NCI-H128 (cell line): ENCODE measurements around the gene DPH2.

ENCODE experiments used
- DNase-seq: peaks from one replicate; lab custom pipeline; 2025; ENCODE audit not compliant: unreplicated experiment; lab: John Stamatoyannopoulos, UW

DPH2 gene

DNA sequence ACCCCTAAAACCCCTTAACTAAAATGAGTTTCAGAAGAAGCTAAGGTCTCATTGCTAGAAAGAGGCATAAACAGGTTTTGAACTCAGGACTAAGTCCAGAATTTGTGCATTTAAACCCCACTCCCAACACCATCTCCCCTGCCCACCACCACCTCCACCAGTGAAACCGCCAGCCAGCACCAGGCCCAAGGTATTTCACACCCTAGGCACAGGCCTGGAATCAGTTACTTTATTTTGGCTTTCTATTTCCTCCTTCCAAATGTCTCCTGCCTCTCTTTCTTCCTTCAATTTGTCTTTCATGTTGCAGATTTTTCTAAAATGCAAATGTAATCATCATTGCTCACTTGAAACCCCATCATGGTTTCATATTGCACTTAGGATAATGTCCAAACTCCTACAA is 24.9 kb upstream of the DPH2 start:
- no peak for DNase-seq

DNA sequence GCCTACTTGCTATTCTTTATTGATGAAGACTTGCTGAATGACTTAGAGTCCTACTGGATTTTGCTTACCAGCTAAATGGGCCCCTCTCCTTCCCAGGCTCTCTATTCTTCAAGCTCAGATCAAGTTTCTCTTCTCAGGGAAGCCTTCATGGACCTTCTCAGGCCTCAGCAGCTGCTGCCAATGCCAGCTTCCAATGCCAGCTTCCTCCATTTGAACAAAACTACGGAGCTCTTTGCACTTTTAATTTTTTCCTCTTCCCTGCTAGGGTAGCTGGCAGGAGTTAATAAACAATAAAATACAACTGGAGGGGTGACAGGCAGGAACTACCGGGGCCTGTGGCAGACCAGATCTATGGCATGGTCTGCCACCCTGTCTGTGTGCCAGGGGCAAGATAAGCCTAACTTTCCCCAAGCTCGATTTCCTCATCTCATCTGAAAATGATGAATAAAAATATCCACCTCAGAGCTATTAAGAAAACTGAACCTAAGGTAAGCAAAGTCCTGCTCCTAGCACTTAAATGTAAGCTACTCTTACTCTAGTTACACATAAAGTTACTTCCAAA is 24.1 kb upstream of the DPH2 start:
- no peak for DNase-seq

DNA sequence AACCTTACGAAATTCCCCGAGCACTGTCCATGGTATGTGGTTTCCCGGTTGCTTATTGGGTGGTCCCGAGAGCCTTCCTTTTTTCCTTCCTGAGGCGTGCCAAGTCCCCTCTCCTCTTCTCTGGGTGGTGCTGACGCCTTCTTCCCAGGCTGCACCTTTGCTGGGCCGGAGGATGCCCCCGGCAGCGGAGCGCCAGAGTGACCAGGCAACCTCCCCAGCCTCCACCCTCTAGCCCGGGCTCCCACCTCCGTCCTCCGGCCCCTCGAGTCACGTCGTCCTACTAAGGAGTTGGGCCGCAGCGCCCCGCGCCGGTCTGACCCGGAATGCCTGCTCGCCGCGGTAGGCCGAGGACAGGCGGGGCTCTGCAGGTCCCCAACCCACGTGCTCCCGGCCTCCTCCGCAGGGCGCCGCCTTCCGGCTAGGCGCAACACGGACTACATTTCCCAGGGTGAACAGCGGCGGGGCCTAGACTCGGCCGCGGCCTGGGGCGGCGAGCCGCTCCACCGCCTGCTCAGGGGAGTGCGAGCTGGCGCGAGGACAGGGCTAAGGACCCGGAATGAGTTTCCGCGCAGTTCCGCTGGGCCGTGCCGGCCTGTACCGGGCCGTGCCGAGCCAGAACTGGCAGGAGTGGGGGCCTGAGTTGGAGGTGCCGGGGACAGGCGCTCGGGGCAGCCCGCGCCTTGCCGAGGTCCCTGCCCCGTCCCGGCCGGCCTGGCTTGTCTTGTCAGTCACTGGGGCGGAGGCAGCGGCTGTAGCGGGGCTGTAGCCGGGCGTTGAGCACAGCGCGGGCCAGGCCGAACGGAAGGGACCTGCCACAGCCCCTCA is 23.4 kb upstream of the DPH2 start, which contains the start of gene IPO13:
IPO13 (plus strand) TSS at position 715 of the 825 bp plus-strand sequence. CDS start 651 bp downstream, outside the sequence.
- DNase-seq, result peak; percentile 96

DNA sequence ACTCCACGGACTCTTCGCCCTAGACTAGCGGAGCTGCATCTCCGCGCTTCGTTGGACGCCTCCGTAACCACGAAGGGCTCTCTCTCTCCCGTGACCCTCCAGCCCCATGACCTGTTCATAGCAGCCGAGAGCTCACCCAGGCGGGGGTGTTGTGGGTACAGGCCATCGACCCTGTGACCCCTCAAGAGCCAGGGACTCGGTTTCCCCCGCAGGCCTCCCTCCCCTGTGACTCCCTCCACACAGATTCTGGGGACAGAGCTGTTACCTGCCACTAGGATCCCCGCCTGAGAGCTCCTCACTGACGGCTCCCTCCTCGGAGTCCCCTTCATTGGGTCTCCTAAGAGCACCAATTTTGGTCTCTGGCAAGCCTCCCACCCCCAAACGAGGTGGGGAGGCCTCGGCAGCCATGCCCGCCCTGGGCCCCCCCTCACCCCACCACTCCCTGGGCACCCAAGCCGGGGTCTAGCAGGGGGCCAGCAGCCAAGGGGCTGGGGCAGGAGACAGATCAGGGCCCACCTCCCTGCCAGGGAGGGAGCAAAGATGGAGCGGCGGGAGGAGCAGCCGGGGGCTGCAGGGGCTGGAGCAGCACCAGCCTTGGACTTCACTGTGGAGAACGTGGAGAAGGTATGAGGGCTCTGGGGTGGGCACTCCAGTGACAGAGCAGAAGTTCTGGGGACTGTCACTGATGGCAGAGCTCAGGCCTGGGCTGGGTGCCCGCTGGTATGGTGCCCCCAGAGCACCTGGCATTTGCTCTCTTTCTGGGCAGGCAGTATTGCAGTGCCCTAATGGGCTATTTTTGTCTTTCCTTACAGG is 22.5 kb upstream of the DPH2 start:
- DNase-seq, result no peak

DNA sequence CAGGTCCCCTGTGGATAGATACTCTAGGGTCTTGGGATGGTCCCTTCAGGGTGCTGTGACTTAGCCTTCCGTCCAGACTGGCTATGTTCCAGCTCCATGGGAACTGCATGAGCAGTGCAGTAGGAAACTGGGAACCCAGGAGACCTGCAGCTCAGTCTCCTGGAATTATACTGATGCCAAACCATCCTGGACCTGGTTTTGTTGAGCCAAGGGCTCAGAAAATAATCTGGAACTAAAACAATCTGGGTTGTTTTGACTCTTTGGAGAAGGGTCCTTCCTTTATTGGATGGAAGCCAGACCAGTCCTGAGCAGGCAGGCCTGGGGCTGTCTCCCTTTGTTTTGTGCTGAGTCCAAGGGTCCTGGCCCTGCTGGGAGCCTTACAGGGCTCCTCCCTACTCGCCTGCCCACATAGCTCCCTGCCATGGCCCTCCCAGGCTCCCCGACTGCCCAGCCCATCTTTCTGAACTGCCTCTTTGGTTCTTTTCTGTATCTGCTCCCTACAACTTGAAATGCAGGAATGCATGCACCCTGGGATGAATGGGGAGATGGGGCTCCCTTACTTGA is 21.9 kb upstream of the DPH2 start:
- DNase-seq, result no peak

DNA sequence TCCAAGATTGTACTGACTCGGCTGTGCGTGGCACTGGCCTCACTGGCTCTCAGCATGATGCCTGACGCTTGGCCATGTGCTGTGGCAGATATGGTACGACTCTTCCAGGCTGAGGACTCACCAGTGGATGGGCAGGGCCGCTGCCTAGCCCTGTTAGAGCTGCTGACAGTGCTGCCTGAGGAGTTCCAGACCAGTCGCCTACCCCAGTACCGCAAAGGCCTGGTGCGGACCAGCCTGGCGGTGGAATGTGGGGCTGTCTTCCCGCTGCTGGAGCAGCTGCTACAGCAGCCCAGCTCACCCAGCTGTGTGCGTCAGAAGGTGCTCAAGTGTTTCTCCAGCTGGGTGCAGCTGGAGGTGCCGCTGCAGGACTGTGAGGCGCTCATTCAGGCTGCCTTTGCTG is 20.1 kb upstream of the DPH2 start:
- no peak for DNase-seq

DNA sequence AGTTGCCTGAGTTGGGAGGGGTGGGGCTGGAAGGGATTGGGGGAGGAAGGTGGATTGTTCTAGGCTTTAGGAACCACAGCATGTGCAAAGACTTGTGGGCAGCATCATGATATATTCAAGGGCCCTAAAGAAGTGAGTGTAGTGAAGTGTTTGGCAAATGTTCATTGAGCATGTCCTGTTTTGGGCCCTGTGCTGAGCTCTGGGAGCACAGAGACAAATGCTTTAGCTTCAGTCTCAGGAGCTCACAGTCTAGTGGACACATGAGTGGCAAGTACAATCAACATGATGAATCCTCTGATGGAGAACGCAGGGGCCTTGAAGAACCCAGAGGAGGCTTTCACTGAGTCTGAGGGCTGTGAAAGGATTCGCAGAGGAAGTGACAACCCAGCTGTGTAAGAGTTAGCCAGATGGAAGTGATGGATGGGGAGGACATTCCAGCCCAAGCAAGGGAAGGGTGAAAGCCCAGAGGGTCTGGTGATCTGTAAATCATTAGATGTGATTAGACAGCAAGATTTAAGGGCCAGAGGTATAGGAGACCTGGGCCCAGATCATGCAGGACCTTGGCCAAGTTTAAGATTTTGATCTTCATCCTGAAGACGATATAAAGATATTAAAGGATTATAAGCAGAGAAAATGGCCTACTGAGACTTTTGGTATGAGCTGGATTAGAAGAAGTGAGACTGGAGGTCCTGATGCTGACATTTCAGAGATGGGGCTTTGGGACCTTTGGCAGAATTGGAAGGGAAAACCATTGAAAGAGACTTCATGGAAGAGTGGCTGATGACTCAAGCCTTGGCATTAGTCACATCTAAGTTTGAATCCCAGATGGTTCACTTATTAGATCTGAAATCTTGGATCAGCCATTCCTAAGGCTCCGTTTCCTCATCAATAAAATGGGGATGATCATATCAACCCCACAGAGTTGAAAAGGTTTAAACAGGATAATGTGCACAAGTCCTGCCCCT is 18.5 kb upstream of the DPH2 start:
- DNase-seq, result no peak

DNA sequence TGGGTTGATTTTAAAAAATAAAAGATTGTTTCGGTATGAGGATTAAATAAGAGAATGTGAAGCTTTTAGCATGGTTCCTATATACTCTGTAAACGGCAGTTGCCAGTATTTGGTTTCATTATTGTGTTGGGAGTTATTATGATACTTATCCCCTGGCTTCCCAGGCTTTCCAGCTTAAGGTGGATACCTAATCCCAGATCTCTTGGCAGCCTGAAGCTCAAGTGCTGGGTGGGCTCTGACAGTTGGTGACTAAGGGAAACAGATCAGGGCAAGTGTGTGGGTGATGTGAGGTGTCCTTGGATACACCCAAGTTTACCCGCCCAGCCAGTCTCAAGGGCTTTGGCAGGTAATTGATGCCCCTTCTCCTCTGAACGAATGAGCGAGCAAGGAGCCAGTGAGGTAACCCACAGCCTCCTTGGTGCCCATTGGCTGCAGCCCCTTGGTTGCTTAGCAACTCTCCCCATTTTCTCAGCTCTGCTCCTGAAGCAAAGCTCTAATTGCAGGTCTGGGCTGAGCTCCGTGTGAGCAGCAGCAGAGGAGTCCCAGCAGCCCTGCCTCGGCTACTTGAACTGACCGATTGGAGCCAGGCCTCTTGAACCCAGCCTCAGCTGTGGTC is 17.0 kb upstream of the DPH2 start:
- peak; percentile 96 for DNase-seq

DNA sequence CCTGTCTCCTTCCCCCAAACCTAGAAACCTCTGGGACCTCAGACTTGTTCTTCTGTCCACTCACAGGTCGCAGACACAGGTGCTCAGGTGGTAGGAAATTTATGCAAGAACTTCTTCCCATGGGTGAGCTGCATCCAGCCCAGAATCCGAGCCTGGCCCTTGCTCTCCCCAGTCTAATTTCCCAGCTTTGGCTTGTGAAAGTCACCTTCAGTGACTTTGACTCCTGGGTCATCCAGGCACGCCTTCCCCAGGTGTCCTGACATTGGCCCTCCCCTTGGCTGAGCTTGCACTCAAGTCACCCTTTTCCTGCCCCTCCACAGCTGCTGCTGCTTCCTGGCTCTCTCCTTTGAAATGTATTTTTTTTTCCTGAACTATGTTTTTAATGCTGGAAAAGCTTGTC is 16.4 kb upstream of the DPH2 start:
- DNase-seq, result no peak

DNA sequence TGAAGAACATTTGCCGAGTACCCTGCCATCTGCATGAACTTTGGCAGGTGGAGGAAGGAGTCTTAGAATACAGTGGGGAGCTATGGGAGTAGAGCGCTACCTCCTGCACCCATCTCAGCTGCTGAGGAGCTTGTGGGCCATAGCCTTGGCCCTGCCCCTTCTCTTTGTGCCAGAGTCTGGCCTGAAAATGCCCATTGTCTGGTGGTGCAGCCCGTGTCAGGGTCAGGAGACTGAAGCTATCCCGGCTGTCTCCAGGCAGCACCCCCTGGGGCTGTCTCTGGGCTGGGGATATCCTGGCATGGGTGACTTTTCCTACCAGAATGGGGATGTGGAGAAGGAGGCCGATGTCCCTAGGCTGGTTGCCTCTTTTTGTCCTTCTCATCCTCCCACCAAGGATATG is 15.8 kb upstream of the DPH2 start:
- DNase-seq, result no peak

DNA sequence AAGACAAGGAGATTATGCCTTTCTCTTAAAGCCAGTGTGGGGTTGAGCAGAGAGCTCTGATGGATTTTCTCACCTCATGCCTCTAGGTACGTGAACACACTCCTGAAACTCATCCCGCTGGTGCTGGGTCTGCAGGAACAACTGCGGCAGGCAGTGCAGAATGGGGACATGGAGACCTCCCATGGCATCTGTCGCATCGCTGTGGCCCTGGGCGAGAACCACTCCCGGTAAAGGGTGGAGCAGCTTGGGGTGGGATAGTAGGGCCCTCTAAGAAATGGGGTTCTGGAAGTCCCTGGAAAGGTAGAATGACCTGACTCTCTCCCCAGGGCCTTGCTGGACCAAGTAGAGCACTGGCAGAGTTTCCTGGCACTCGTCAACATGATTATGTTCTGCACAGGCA is 13.6 kb upstream of the DPH2 start:
- DNase-seq, result no peak

DNA sequence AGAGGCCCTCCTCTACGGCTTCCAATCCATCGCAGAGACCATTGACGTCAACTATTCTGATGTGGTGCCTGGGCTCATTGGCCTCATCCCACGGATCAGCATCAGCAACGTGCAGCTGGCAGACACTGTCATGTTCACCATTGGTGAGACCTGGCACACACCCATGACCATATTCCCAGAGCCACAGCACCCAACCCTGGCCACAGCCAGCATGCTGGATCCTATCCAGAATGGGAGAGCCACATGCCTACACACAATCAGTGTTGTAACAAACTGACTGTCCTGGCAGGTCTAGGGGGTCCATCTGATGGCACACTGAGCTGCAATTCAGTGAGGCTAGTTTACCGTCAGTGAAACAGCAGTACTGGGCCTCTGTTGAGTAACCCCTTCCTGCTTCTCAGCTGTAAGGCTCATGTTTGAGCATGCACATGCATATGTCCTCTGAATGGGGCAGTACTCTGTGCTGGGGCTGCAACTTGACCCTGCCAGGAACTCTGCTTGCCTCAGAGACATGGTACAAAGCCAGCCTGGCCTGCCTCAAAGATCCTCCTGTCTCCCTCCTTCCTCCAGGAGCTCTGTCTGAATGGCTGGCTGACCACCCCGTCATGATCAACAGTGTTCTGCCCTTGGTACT is 12.3 kb upstream of the DPH2 start:
- no peak for DNase-seq

DNA sequence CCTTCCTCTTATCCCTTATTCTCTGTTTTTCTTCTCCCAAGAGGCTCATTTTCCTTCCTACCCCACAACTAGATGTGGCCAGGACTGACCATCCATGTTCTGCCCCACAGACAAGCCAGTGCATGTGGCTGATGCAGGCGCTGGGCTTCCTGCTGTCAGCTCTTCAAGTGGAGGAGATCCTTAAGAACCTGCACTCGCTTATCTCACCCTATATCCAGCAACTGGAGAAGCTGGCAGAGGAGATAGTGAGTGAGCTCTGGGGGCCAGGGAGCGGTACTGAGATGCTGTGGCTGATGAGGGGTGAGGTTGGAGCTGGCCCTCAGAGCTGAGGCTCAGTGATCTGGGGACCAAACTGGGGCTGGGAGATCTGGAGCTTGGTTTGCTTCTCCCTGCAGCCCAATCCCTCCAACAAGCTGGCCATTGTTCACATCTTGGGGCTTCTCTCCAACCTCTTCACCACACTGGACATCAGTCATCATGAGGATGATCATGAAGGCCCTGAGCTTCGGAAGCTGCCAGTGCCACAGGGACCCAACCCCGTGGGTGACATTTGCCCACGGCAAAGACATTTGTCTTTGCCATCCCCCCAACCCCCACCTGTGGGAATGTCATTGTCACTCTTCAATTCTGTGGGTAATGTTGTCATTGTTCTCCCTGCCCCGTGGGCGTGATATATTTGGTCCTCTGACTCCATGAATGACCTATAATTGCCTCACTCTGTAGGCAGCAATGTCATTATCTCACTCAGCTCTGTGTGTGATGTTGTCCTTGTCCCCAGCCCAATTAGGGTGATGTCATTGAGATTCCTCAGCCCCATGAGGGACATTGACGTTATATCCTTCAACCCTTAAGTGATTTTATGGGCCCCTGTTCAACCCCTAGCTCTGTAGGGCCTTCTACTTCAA is 11.2 kb upstream of the DPH2 start:
- DNase-seq, result no peak

DNA sequence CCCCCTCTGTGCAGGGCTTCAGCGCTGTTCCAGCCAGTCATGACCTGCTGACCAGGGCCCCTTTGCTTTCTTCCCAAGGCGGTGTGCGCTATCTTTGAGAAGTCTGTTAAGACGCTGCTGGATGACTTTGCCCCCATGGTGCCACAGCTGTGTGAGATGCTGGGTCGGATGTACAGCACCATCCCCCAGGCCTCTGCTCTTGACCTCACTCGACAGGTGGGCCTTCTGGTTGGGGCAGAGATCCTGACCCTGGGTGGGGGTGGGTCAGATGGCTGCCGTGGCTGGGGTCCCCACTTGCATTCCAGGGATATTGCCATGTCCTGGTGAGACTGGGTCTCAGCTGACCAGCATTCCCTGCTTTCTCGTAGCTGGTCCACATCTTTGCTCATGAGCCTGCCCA is 9.0 kb upstream of the DPH2 start:
- no peak for DNase-seq

DNA sequence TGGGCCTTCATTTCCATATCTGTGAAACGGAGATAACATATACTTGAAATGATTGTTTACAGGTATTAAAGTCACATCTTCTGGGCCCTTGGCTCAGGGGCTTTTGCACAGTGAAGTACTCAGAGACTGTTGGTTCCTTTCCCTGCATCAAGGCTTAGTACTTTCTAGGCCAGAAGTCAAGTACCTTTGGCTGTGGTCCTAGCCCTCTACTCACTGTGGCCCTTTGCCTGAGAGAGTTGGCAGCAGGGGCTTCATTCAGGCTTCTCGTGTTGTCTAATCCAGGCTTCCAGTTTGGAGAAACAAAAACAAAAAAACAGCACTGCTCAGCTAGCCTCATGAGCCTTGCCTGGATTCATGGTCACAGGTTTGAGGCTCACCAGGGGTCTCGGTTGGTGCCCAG is 8.1 kb upstream of the DPH2 start:
- DNase-seq, result no peak

DNA sequence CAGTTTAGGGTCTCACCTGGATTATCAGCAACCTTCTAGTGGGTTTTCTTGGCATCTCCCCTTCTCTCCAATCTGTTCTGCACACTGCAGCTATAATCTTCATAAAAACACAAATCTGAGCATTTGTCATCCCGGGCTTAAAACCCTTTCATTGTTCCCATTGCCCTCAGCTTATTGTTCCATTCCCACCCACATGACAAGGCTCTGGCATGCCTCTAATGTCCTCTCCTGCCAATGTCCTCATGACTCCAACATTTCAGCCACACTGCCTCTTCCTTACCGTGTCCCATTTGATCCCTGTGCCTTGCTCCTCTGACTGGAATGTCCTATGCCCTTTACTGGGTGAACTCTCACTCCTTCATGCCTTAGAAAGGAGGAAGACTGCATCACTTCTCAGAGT is 7.5 kb upstream of the DPH2 start:
- no peak for DNase-seq

DNA sequence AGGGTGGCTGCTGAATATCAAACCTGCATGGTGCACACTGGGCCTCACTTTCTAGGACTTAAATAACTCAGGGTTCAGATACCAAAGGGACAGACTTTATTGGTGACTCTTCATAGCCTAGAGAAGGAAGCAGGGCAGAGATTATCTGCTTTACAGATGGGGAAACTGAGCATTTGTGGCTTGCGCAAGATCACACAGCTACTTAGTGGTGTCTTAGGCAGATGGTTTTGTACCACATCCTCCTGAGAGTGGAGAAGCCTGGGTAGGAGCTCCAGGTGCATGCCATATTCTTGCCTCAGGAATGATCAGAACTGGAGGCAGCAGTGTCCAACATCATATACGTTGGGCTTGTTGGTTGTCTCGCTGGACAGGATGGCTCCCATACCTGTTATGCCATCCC is 6.8 kb upstream of the DPH2 start:
- DNase-seq, result no peak

DNA sequence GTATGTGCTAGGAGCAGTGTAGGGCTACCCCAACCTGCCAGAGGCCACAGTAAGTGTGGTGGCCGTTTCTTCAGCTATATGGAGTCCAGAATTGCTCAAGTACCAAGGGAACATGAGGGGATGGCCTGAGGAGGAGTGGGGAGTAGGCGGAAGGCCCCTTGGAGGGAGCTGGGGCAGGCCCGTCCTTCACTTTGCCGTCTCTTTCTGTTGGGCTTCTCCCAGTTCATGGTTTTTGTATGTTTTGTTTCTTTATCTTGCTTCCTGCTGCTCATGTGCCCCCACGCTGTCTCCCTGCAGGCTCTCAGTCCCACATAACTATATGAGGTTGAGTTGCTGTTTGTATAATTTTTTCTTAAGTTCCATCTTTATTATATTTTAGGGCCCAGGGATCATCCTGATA is 5.9 kb upstream of the DPH2 start:
- DNase-seq, result no peak

DNA sequence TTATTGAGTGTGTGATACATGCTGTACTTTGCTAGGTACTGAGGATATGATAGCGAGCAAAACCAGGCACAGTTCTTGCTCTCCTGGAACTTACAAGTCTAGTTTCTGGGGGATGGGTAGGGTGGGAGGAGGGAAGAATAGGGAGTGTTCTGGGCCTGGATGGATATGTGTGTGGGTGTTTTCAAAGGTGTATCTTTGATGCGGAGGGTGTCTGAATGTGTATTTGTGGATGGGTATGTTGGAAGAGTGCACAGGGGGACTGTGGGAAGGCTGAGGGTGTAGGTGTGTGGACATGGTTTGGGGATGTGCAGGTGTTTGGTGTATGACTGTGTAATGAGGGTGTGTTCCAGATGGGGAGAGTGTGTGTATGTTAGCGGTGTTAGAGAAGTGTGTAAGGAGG is 4.5 kb upstream of the DPH2 start:
- DNase-seq, result no peak
